NCI-H2227 (cell line): ENCODE measurements around the gene DAPK1.
"Not testable (repeated sequence)": the region's sequence is repeated elsewhere in the genome, so short reads cannot be mapped to it uniquely, and the experiment has no call there.

Source experiments
- DNase-seq: peaks from one replicate; lab custom pipeline; 2025; ENCODE audit not compliant: unreplicated experiment; lab: John Stamatoyannopoulos, UW

The DAPK1 gene

DNA sequence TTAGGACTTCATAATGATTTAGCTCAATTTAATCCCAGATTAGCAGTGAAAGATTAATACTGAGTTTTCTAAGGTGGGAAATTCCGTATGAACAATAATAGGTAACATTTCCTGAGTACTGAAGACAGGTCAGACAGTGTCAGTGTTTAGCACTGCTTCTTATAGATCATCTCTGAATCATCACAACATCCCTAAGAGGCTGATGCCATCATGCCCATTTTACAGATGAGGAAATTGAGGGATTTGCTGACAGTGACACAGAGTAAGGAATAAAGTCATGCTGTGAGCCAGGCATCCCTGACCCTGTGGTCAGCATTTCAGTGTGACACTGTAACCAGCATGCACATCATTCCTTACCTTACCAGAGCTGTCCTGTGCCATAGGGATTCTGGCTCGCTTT lies 44.5 kb downstream of the DAPK1 start:
- DNase-seq: no peak

DNA sequence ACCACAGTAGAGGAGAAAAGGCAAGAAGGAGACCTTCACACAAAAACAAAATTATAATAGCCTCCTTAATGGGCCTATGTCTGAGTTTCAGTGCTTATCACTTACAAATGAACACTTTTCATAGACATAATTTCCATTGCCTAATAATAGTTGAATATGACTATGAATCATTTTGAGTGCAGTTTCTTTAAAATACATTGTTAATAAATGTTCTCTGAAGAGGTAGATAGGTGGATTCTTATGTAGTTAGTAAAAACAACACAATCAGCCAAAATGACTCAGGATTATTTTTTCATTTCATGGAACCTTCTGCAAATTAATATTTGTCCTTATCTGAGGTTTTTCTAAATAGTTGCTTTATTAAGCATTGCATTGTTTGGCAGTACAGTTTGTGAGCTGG lies 45.6 kb downstream of the DAPK1 start:
- no peak for DNase-seq

DNA sequence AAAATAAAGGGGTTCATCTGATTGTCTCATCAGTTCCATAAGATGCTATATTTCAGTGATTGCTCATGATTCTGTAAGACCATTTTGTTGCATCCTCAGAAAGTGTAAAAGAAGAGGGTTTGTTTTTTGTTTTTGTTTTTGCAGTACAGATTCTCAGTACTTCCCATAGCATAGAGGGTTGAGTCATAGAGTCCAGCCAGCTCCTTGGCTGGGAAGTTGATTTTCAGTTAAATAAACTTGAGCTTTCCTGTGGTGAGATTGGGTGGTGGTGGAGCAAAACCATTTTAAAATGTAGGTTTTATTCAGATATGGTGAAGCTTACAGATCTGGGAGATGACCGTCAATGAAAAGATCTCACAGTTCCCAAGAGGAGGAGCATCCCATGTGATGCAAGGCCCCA lies 48.2 kb downstream of the DAPK1 start:
- DNase-seq: no peak

DNA sequence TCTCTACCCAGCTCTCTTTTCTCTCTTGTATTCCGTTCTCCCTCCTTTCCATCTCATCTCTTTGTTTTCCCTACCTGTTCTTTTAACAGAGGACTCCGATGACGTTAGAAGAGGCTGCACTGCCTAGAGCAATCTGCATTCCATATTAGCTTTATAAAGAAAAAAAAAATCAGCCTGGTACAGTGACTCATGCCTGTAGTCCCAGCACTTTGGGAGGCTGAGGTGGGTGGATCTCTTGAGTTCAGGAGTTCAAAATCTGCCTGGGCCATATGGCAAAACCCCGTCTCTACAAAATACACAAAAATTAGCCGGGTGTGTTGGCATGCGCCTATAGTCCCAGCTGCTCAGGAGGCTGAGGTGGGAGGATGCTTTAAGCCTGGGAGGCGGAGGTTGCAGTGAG lies 49.0 kb downstream of the DAPK1 start:
- DNase-seq: no peak

DNA sequence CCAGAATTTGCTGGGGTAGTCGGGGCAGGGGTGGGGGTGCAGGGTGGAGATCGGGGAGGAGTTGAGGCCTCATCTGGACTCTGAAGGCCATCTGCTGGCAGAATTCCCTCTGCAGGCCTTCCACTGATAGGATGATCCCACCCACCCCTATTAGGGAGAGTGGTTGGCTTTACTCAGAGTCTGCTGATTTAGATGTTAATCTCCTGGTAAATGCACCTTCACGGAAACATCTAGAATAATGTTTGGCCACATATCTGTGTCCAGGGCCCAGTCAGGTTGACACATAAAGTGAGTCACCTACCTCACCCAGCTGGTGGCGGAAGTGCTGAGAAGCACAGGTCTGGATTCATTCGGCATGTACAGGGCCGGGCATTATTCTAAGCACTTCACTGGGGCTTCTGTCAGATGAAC lies 50.0 kb downstream of the DAPK1 start:
- no peak for DNase-seq

DNA sequence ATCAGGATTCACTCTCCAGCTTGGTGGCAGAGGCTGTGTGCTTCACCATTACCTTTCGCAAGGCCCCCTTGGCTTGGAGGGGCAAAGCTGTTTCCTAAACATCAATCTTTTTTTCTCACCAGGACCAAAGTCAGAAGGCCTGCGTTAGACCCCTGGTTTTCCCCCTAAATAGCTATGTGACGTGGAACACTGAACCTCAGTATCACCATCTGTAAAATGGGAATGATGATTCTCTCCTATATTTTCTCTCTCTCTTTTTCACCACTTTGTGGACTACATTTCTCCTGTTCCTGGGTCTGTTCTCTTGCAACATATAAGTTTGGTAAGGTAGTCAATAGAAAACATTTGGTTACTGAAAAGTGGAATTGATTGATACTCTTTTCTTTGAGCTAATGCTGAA lies 50.5 kb downstream of the DAPK1 start:
- DNase-seq: no peak

DNA sequence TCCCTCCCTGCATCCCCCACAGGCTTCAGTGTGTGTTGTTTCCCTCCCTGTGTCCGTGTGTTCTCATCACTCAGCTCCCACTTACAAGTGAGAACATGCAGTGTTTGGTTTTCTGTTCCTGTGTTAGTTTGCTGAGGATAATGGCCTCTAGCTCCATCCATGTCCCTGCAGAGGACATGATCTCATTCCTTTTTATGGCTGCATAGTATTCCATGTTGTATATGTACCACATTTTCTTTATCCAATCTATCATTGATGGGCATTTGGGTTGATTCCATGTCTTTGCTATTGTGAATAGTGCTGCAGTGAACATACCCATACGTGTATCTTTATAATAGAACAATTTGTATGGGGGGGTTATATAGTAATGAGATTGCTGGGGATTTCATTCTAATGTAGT lies 51.4 kb downstream of the DAPK1 start:
- not testable (repeated sequence) for DNase-seq

DNA sequence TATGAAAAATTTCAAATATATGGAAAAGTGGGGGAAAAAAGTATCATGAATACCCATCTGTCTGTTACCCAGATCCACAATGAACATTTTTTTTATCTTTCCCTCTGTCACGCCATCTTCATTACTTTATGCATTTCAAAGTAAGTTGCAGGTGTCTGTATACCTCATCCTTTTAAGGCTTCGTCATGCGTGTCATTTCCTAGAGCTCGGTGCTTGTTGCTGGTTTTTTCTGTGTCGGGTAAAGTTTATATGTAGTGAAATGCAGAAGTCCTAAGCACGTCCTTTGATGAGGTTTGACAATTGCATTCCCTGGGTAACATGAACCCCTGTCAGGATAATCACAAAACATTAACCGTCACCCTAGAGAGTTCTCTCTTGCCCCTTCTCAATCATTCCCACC lies 52.1 kb downstream of the DAPK1 start:
- no peak for DNase-seq

DNA sequence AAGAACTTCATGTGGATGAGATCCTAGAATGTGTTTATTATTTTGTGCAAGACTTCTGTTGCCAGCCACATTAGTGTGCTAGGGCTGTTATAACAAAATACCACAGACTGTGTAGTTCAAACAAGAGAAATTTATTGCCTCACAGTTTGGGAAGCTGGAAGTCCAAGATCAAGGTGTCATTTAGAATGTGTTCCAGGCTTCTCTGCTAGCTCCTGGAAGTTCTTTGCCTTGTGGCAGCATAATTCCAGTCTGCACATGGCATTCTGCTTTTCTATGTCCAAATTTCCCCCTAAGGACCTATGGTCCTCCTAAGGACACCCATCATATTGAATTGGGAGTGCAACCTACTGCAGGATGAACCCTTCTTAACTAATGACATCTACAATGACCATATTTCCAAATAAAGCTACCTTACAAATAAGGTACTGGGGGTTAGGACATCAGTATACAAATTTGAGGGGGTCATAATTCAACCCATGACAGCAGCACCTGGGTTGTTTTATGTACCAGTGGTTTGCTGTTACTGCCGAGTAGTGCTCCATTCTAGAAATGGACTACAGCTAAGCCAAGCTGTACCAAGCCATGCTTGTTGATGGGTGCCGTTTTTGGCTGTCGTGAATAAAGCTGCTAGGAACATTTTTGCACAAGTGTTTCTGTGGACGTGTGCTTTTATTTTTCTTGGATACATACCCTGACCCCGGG lies 52.7 kb downstream of the DAPK1 start:
- no peak for DNase-seq

DNA sequence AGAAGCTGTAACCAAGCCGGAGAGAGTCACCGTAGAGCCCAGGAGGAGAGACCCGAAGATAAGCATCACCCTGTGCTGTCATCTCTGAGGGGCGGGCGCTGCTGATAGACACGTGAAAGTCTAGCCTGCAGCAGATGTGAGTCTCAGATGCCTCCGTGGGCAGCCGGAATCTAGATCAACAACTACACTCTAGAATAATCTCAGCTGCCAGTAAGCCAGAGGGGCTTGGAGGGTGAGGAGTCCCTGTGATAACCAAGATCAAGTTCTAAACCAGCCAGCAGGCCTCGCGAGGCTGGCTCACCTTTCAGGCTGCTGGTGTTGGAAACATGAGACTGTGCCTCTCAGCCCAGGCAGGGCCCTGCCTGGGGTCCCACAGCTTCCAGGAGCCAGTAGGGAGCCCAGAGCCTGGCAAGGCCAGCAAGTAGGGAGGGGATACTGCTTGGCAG lies 54.1 kb downstream of the DAPK1 start:
- no peak for DNase-seq

DNA sequence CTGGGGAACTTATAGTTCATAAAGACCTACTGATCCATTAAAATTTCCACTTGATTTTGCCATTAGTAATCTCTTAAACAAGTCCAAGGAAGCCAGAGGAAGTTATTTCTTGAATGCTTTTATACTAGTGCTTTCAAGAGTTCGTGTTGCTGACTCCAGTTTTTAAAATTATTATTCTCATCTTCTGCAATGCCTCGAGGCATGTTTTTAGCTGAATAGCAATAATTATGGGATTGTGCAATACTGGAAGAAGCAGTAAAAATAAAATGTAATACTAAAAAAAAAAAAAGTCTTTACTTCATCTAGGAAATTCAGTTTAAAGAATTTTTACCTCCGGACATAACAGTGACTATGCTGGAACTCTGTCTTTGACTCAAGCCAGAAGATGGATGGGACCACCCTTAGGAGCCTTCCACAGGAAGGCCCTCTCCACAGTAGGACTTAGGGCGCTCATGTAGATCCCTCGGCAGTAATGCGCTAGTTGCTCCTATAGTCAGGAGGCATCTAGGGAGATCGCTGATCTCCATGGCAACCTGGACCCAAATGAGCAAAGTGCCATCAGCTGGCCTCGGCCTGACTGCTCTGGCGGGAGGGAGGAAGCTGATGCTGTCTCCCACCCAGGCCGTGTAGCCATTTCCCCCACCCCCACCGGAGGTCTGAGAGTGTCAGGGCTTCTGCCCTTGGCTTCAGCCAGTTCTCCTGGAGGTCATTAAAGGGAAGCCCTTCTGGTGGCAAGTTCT lies 56.7 kb downstream of the DAPK1 start:
- no peak for DNase-seq

DNA sequence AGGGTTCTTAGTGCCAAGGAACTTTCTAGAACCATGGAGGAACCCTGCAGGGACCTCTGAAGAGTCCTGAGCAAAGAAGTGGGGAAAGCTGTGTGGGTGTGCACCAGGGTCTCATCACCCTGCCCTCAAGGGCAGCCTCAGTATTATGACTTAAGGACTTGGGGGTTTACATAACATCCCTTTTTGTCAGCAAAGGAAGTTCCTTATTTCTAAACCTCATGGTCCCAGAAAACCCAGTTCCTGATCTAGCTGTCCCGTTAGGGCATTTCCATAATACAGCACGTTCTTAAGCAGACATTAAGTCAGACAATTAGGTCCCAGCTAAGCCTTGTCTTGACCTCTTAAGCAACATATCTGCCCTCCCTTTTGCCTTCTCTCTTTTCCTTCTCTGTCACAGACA lies 57.3 kb downstream of the DAPK1 start:
- DNase-seq: no peak

DNA sequence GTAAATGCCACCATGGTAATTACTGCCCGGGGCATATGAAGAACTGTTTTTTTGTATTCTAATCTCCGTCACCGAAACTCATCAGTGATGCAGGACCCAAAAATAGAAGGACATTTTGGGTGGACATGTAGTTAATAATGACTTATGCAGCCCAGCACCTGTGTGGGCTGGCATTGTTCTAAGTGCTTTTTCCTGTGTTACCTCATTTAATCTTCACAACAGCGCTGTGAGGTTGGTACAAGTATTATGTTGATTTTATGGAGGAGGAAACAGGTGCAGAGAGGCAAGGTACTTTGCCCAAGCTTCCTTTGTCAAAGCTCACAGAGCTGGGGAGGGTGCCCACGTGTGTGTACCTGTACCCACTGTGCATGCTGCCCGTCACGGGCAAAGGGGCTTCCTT lies 58.4 kb downstream of the DAPK1 start:
- DNase-seq: no peak

DNA sequence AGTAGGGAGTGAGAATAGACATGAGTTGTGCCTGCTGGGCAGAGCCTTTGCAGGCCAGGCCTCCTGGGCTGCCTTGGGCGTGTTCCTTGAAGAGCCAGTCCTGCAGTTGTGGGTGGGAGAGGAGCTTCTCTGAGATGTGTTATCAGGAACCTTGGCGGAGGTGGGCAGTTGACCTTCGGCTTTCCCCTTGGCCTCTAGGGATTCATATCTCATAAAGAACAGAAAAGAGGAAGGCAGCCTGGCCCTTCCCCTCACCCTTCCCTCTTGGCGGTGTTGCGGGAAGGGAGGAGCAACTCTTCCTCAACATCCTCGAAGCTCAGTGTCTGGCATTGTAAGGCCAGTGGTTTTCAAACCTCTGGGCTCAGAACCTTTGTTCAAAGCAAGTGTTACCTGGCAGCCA lies 59.2 kb downstream of the DAPK1 start:
- no peak for DNase-seq

DNA sequence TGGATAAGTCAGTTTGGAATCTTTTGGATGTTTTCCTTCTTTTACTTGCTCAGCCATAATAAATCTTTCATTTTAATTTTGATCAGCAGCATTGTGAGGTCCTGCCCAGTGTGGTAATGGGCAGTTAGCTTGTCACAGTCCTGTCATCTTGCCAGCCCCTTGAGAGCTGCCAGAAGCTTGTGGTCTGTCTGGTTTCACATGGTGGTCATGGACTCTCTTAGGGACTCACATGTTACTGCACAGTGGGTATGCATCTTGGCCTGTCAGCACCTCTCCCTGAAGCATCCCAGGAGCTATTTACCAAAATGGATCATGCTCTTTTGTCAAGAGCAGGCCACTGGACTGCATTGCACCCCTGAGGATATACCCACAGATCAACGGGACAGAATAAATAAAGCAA lies 60.3 kb downstream of the DAPK1 start:
- DNase-seq: no peak

DNA sequence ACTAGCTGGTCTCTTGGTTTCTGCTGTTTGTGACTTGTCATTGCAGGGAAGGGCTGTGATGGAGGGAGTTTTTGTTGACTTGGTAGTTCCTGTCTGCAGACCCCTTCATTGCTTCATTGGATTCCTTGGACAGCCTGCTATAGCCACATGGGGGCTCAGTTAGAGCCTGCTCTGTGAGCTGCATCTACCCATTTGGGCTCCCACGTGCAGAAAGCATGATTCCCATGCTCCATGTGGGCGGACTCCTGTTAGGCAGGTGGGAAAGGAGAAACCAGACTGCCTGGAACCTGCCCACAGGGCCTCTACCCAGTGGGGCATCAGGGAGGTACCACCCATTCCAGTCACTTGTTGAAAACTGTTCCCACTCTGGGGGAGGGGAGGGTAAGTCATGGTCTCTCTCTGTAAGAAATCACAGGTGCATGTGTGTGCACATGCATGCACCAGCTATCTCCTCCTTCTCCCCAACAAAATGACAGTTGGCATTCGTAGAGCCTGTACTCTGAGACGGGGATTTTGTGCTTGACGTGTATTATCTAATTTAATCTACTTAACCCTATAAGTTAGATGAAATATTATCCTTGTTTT lies 61.0 kb downstream of the DAPK1 start:
- no peak for DNase-seq

DNA sequence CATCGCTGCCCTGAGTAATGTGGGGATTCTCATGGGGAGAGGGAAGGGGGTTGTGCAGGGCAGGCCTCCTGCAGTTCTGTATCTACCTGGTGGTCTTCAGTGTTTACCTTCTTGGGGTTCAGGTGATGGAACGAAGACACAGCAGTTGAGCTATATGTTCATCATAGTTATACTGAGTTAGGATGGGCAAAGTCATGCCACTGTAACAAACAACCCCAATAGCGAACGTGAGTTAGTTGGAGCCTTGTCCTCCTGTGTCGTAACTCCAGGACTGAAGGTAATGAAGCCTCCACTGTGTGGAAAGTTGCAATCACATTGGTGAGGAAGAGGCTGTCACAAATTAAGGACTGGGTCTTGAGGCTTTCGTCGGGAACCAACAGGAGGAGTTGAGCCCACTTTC lies 64.4 kb downstream of the DAPK1 start:
- no peak for DNase-seq

DNA sequence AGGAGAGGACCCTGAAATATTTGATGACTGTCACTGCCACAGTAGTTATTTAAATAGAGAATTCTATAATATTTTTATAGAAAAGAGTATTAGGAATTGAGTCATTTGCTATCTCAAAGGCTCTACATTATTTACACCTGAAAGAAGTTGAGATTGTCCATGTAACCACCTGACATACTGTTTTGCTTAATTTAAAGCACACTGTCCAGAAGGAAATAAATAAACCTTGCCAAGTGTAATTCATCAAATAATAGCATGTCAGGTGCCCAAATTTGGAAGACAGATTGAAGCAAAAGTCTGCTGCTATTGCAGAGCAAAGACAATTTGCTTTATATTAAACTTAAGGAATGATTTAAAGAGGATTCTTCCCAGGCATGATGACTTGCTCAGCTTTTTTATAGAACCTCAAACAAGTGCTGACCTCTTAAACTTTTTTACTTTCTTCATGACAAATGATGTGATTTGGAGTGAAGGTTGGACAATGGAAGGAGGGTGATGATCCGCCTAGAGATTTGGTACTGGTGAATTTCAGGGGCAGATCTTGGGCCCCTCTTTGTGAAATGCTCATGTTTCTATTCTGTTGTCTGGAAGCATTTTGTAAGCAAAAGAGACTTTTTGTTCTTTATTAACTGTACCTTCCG lies 65.0 kb downstream of the DAPK1 start:
- DNase-seq: no peak

DNA sequence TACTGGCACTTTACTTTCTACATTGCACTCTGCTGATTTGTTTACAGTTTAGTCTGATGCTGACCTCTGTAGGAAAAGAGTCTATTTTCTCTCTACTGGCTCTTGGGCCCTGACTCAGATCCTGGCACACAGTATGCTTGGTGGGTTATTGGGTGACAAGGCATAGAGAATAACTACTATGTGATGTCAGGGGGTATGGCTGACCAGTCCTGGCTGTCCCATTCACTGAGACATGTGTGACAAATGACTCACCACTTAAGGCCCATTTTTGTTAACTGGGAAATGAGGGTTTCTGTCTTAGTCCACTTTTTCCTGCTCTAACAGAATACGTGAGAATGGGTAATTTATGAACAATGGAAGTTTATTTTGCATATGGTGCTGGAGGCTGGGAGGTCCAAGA lies 66.4 kb downstream of the DAPK1 start:
- no peak for DNase-seq

DNA sequence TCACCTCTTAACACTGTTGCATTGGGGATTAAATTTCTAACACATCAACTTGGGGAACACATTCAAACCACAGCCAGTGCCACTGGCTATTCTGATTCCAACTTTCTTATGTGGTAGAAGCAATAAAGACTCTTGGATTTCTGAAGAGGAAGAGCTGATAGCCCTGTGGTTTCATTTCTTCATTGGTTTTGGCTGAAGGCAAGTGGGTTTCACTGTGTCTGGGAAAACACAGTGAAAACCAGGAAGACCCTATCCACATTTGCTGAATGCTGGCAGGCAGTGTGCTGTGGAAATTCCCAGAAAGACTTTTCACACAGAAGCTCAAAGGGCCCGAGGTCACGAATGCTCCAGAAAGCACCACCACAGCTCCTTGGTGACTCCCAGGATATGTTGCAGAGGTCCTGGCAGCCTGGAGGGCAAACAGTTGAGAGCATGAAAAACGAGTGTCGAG lies 67.1 kb downstream of the DAPK1 start:
- no peak for DNase-seq

DNA sequence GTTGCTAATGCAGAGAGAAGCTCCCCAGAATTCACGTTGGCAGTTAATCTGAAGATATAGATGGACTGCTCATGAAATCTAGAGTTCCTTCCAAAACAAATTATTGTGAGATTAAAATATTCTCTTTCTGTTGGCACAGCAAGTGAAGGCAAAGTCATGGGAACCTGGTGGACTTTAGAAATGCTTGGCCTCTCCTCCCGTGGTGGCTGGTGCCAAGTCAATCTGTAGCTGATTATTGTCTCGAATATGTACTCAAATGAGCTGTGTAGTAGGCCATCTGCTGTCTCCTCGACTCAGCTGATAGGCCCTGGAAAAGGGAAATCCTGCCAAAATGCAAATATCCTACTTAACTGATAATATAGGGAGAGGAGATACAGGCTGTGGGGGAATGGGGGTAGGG lies 69.3 kb downstream of the DAPK1 start:
- no peak for DNase-seq

DNA sequence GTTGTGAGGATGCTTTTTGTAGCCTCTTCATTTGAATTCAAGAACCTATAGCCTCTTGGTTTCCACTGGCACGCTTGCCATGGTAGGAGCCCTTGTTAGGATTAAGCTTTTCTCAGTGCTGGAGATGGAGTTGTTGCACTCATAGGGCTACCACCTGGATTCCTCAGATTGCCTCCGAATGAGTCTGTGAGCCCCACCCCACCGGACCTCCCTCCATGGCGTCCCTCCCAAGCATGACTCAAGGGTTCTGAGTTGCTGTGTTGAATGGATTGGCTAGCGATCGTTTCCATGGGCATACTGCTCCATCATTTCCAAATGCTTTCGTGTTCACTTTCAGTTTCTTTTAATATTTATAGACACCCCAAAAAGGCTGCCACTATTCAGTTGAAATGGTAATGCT lies 69.9 kb downstream of the DAPK1 start:
- no peak for DNase-seq
